Measurements from ENCODE around the gene SLC25A15.
"Not testable (repeated sequence)": the region's sequence is repeated elsewhere in the genome, so short reads cannot be mapped to it uniquely, and the experiment has no call there.

- TF ChIP-seq EZH2 (IDR thresholded peaks at IDR 0.05; ENCODE audit: insufficient read depth, poor library complexity, severe bottlenecking); EZH2phosphoT487 (IDR thresholded peaks at IDR 0.05; ENCODE audit: insufficient read depth, low read depth): not testable (repeated sequence)
Observed at GRCh38 chr13:40788540-40789274, 704 bp upstream of the SLC25A15 start.

All from GM23248 (cell line).